Thyroid gland (tissue), 4 donors: ENCODE results near the gene FAM78A.

ENCODE experiments used
- POLR2A ChIP-seq, 2 donors: fragments of 450-650 bp; IDR thresholded peaks; one replicate each; pipeline ENCODE4 v1.6.1; 2017; ENCODE audit warnings: antibody characterized with exemption in 2 of 2, mild to moderate bottlenecking in 2 of 2, moderate library complexity in 1 of 2
- TF ChIP-seq, protein P1 (sequence below), 6 experiments: fragments of 200-600 bp in 3 of 6; fragments of 450-650 bp in 3 of 6; sonication (generic) in 3 of 6; IDR thresholded peaks; one replicate each; pipeline ENCODE4 v1.5.1; 2016 to 2019; ENCODE audit warnings: antibody characterized with exemption in 6 of 6, mild to moderate bottlenecking in 2 of 6, inconsistent platforms in 1 of 6, moderate library complexity in 1 of 6

GRCh38 chr9:131259432-131259898 lies 16.8 kb downstream of the FAM78A start:
- no peak for TF ChIP-seq POLR2A (IDR thresholded peaks at IDR 0.05)
- TF ChIP-seq, protein P1, sequence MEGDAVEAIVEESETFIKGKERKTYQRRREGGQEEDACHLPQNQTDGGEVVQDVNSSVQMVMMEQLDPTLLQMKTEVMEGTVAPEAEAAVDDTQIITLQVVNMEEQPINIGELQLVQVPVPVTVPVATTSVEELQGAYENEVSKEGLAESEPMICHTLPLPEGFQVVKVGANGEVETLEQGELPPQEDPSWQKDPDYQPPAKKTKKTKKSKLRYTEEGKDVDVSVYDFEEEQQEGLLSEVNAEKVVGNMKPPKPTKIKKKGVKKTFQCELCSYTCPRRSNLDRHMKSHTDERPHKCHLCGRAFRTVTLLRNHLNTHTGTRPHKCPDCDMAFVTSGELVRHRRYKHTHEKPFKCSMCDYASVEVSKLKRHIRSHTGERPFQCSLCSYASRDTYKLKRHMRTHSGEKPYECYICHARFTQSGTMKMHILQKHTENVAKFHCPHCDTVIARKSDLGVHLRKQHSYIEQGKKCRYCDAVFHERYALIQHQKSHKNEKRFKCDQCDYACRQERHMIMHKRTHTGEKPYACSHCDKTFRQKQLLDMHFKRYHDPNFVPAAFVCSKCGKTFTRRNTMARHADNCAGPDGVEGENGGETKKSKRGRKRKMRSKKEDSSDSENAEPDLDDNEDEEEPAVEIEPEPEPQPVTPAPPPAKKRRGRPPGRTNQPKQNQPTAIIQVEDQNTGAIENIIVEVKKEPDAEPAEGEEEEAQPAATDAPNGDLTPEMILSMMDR (IDR thresholded peaks at IDR 0.05): no peak
